Measurements from ENCODE around the gene LGR5. TPM values are rescaled to one million over a fixed set of nuclear protein-coding genes. Genes with fewer than 3 reads are reported as not detected.
A peak's percentile ranks its signal among the peaks of the same experiment; 100 is the strongest.

The LGR5 gene
- total and polyA plus RNA-seq, 2 of the 13 experiments (the other 11 are each of a cell fraction or from before 2014, with no cell fraction given) = 37.0 to 121 TPM

GRCh38 chr12:71440763-71441748 lies 1.5 kb downstream of the LGR5 start (continued):
- TF ChIP-seq, protein P1, sequence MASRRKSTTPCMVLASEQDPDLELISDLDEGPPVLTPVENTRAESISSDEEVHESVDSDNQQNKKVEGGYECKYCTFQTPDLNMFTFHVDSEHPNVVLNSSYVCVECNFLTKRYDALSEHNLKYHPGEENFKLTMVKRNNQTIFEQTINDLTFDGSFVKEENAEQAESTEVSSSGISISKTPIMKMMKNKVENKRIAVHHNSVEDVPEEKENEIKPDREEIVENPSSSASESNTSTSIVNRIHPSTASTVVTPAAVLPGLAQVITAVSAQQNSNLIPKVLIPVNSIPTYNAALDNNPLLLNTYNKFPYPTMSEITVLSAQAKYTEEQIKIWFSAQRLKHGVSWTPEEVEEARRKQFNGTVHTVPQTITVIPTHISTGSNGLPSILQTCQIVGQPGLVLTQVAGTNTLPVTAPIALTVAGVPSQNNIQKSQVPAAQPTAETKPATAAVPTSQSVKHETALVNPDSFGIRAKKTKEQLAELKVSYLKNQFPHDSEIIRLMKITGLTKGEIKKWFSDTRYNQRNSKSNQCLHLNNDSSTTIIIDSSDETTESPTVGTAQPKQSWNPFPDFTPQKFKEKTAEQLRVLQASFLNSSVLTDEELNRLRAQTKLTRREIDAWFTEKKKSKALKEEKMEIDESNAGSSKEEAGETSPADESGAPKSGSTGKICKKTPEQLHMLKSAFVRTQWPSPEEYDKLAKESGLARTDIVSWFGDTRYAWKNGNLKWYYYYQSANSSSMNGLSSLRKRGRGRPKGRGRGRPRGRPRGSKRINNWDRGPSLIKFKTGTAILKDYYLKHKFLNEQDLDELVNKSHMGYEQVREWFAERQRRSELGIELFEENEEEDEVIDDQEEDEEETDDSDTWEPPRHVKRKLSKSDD (CRISPR knock-in tag; IDR thresholded peaks at IDR 0.05; ENCODE audit: low read depth) = no peak; the same call in 1 of the 2 replicates
- TF ChIP-seq NCOA5 (CRISPR knock-in tag; IDR thresholded peaks at IDR 0.05) (no peak), ZMYM2 (CRISPR knock-in tag; IDR thresholded peaks at IDR 0.05) (0 out of 2 replicates have a peak, but pooled peaks have one; percentile 31), HMG20B (CRISPR knock-in tag; conservative IDR thresholded peaks at IDR 0.05) (peak; percentile 87), HDAC1 (CRISPR knock-in tag; IDR thresholded peaks at IDR 0.05) (peak; percentile 98), ZBTB34 (CRISPR knock-in tag; IDR thresholded peaks at IDR 0.05) (peak; percentile 75; the same call in 1 of the 2 replicates), HDAC6 (IDR thresholded peaks at IDR 0.05; ENCODE audit: low read depth, low read length) (no peak), ZNF557 (CRISPR knock-in tag; IDR thresholded peaks at IDR 0.05) (no peak), SIN3A (IDR thresholded peaks at IDR 0.05; ENCODE audit: borderline replicate concordance, low read depth, low read length) (peak; percentile 77), NFYC (CRISPR knock-in tag; IDR thresholded peaks at IDR 0.05) (no peak), ATF6 (CRISPR knock-in tag; conservative IDR thresholded peaks at IDR 0.05) (no peak), HIVEP1 (CRISPR knock-in tag; IDR thresholded peaks at IDR 0.05) (peak; percentile 98), POGZ (CRISPR knock-in tag; IDR thresholded peaks at IDR 0.05) (peak; percentile 85), ZNF180 (CRISPR knock-in tag; IDR thresholded peaks at IDR 0.05; ENCODE audit: borderline replicate concordance, low read depth) (no peak), SP1 (IDR thresholded peaks at IDR 0.05) (no peak), SP1 (CRISPR knock-in tag; IDR thresholded peaks at IDR 0.05) (no peak), HNRNPK (IDR thresholded peaks at IDR 0.05; ENCODE audit: low read depth, low read length, poor library complexity, severe bottlenecking) (no peak), BHLHE40 (IDR thresholded peaks at IDR 0.05; ENCODE audit: low read length) (0 out of 2 replicates have a peak, but pooled peaks have one; percentile 21), GTF3A (CRISPR knock-in tag; conservative IDR thresholded peaks at IDR 0.05) (no peak), ZNF10 (CRISPR knock-in tag; IDR thresholded peaks at IDR 0.05; ENCODE audit: borderline replicate concordance, low read depth) (no peak), NR2F6 (IDR thresholded peaks at IDR 0.05) (peak; percentile 75), NR2F6 (CRISPR knock-in tag; IDR thresholded peaks at IDR 0.05) (peak; percentile 78), CHD4 (IDR thresholded peaks at IDR 0.05; ENCODE audit: borderline replicate concordance, low read length) (no peak), ZMYM3 (CRISPR knock-in tag; IDR thresholded peaks at IDR 0.05) (peak; percentile 50; the same call in 1 of the 2 replicates)
